Forelimb muscle (tissue), 1 donor: ENCODE results near the gene NUCKS1. TPM values are rescaled to one million over a fixed set of nuclear protein-coding genes. Genes with fewer than 3 reads are reported as not detected.

Source experiments
- DNase-seq: peaks from one replicate; pipeline ENCODE4 v3.0.0-alpha.2; 2013; ENCODE audit warnings: low read depth
- polyA plus RNA-seq: library from polyadenylated mRNA; unstranded; fragments of 120-200 nt; gene quantifications from one replicate; pipeline ENCODE4 v1.2.1, GENCODE V29; 2013; ENCODE audit not compliant: insufficient read length

The NUCKS1 gene
- polyA plus RNA-seq, 1 donor: 223 TPM

DNA sequence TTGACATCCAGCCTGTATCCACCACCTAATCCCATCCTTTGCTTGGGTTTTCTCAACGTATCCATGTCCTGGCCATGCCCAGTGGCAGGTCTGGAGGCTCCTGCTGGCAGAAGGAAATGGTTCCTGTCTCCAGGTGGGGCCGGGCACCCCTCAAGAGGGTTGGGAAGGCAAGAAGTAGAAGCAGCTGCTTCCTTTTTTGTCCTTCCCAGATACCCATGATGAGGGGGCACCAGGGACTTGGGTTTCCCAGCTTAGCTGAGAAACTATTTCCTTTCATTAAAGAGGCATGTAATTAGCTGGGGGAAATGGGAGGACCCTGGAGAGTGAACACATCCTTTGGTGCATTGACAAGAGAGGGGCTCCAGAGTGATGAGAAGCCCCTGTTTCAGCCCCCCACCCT is 48.6 kb downstream of the NUCKS1 start:
- no peak for DNase-seq

DNA sequence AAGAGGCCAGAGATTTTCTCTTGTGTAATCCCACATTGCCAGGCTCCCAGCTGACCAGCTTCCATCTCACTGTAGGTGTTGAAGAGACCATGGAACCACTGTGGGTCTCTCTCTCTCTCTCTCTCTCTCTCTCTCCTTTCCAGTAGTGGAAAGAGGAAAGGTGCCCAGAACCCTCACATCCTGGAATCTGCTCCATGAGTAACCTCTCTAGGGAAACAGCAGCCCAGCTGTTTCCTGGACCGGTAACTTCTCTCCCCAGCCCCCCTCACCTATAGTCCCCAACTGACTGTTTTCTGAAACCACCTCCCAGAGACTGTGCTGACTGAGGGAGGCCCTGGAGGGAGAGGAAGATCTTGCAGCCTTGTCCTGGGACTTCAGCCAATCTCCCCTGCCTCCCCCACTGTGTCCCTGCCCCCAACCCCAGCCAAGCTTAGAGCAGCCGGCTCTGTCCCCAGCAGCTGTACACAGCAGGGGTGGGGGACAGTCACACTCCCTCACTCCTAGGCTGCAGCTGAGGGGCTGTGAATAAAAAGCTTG is 49.0 kb downstream of the NUCKS1 start:
- no peak for DNase-seq

DNA sequence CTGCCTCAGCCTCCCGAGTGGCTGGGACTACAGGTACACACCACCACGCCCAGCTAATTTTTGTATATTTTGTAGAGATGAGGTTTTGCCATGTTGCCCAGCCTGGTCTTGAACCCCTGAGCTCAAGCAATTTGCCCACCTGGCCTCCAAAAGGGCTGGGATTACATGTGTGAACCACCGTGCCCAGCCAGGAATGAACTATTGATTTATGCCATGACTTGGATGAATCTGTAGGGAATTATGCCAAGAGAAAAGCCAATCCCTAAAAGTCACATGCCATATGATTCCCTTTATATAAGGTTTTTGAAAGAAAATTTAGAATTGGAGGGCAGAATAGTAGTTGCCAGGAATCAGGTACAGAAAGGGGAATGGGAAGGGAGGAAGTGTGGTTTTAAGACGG is 50.6 kb downstream of the NUCKS1 start:
- no peak for DNase-seq

DNA sequence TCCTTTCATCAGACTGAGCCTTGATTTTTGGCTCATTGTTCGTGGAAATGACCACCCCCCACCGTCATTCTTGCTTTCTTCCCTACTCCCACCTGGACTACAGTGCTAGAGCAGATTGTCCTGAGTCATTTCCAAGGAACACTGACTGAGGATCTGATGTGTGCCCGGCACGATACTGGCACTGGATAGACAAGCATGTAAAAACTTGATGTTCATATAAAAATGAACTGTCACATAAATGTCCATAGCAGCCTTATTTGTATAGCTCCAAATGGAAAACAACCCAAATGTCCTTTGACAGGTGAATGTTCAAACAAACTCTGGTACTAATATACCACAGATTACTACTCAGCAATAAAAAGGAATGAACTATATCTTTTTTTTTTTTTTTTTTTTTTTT is 51.1 kb downstream of the NUCKS1 start:
- DNase-seq: no peak

DNA sequence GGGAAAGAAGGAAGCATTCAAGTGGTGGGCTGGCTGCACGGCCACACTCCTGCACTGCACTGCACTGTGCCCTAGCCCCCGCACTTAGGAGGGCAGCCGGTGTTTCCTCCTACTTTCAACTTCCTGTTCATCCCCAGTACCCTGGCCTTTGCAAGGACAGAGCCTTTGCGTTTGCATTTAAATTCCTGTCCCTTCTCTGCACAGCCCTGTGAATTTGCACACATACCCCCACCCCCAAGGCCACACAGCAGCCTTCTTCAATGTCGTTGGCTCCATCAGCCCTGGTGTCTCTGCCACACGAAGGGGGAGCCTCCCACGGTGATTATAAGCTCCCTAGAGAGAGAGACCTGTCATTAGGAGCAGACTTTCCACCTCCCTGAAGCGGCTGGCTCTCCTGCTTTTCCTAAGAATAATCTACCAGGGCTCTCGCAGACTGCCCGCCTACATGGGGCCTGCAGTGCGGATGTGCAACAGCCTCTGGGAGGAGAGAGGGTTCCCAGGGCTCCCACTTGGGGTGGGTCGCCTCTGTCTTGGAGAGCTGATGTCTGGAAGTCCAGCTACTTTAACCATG is 56.5 kb downstream of the NUCKS1 start:
- DNase-seq: no peak

DNA sequence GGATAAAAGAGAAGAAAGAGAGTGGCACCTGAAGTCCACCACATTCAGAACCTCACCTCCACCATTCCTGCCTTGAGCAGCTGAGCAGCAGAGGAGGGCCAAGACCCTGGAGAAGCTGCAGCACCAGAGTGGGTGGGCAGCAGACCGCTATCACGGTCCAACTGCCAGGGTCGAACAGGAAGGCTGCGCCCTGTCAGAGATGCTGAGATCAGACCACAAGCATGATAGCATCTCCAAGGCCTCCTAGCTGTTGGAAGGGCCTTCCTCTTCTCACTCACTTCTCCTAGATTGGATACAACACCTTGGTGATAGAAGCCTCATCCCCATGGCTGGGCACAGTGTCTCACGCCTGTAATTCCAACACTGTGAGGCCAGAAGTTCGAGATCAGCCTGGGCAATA is 57.6 kb downstream of the NUCKS1 start:
- DNase-seq: no peak

DNA sequence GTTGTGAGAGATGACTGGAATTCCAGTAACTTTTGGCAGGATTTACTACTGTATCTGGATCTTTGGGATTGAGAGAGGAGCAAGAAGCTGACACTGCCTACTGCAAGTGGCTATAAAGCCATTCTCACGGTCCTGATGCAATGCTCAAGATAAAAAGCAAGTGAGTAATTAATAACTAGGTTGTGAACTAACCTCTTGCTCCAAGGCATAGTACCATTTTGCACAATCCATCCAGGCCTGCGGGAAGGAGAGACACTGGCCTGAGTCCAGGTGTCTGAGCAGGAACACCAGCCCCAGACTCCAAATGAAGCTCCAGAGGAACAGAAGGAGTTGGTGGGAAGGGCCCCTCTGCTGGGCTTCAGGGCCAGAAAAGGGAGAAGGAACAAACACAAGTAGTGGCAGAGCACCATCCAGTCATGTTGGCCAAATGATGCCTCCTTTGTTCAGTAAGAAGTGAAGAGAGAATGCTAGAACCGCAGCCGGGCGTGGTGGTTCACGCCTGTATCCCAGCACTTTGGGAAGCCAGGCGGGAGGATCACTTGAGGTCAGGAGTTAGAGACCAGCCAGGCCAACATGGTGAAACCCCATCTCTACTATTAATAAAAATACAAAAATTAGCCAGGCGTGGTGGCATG is 59.7 kb downstream of the NUCKS1 start:
- no peak for DNase-seq

DNA sequence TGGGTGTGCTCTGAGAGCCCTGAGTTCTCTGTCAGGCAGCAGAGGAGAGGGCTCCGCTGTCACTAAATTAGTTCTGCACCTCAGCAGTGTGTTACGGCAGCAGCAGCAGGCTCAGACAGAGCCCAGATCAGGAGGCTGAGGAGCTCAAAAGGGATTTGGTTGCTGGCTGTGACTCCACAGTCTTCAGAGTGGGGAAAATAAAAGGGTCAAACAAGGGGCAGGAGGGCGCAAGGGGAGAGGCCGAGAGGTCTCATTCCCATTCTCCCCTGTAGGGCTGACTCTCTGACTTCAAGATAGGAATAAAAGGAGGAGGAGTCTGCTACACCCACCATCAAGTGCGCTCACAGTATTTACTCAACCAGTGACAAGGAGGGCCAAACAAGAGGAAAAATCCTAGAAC is 60.5 kb downstream of the NUCKS1 start:
- no peak for DNase-seq

DNA sequence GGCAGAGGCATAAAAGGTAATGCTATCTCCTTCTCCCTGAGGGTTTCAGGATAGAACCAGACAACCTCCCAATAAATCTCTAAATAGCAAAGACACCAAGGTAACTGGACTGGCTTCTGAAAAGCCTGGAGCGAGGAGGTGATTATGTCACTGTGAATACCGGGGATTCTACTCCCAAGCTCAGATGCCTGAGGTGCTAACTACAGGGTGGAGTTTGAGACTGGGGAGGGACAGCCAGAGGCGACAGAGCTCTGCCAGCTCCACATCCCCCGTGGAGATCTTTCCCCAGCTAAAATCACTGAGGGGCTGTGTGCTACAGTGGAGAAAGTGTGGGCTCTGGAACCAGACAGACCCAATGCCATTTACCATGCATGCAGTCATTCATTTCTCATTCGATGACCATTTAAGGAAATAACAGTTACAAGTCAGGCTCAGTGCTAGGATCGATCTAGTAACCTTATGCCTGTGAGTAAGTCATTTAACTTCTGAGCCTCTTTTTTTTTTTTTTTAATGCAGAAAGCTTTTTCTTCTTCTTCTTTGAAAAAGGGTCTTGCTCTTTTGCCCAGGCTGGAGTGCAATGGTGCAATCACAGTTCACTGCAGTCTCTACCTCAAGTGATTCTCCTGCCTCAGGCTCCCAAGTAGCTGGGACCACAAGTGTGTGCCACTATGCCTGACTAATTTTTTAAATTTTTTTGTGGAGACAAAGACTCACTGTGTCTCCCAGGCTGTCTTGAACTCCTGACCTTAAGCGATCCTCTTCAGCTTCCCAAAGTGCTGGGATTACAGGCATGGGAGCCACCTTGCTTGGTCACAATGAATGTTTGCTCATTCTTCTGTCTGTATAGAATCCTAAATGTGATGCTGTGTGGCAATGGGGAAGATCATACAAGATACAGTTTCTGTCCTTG is 61.6 kb downstream of the NUCKS1 start:
- DNase-seq: no peak

DNA sequence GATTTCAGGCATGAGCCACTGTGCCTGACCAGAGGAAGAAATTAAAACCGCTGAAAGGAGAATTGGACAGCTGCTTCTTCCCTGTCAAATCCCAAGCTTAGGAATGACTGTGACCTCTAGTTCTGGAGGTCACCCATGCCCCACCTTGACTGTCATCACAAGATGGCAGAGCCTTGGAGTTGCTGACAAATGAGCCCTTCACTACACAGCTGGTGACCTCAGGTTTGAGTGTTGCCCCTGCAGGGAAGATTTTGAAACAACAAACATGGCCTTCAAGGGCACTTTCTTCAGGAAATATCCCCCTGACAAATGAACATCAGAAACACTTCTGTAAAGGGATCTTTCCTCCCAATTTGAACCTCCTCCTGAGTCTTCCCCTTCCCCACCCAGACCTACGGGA is 62.7 kb downstream of the NUCKS1 start:
- no peak for DNase-seq

DNA sequence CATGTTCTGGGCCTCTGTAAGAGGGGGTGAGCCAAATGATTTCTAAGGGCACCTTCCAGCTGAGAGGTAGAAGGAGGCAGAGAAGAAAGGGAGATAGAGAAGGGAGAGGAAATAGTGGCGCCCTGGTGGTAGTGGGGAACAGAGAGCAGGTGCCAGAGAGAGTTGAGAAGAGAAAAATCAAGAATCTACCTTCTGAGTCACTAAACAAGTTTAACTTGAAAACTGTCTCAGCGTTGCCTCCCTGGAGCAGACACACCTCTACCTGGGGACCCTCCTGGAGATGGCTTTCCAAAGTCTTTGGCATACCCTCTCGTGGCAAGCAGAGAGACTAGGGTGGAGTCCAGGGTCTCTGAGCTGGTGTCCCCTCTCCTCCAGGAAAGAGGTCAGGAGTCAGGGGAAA is 68.6 kb downstream of the NUCKS1 start:
- no peak for DNase-seq

DNA sequence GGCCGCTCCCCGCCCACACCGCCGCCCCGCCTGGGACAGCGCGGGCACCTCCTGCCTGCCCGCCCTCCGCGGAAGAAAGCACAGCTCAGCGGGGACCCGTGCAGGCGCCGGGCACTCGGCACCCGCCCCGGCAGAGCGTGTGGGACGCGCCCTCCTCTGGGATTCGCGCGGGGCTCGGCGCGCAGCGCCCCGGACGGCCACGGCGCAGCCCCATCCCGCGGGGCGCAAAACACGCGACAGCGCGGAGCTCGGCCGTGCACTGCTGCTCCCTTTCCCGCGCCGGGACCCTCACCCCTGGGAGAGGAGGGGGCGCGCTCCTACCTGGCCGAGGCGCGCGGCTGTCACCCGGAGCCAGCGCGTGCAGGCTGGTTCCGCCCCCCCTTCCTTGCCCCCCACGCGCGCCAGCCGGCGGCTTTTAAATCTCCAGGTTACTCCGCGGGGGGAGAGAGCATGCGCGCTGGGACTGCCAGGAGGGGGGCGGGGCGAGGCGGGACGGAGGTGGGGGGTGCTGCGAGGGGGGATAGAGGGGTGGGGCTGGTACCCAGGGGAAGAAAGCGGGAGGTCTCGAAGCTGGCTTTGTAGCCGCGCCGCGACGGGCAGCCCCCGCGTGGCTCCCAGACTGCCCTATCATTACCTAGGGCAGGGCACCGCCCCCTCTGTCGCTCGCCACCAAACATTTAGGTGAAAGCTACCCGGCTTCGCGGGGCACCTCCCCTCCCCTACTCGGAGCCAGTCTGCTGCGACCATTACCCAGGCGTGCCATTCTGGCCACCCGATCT is 69.7 kb downstream of the NUCKS1 start, which contains the start of gene SLC45A3:
SLC45A3 (minus strand) TSS at position 437 of the 779 bp plus-strand sequence. CDS start 15,853 bp downstream, outside the sequence.
- no peak for DNase-seq

DNA sequence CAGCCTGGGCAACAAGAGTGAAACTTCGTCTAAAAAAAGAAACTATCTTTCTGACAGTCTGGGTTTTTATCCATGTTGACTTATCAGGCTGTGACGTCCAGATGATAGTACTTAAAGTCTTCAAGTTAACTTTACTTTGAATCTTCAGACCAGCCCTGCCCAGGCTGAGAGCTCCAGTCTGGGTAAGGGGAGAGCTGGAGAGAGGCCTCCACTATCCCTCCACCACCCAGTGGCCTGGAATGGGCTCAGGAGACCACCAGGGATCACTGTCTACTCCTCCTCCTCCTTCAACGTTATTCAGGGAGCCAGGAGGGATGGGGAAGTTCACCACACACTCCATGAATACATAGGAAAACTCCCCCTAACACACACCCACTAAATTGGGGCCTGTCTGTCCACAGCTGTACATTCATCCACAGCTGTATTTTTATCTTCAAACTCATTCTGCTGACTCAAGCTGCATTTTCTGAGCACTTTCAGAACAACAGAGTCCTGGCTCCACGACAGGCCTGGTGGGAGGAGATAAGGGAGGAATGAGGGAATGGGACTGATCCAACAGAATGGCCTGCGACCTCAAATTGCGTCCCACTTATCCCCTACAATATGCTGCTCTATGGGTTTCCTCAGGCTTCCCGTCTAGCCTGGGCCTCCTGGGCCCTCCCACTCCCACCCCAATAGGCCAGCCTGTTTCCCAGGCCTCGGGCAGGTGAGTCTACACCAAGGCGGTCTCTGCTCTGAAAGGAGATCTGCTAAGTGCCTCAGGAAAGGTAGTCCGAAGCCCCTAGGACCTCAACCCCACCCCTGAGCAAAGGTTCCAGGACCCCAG is 71.5 kb downstream of the NUCKS1 start:
- DNase-seq: no peak

DNA sequence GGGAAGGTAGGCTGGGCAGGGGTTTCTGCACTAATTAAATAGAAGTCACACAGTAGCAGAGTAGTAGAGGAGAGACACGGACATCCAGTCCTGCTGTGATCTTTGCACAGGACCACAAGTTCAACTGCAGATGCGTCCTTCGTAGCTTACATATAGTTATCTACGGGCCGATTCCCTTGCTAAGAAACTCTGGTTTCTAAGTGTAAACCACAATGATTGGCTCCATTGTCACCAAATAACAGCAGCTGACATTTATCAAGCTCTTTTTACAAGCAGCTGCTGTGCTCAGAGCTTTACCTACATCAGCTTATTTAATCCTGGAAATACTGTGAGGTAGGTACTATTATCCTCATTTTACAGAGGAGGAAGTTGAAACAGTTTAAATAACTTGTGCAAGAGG is 72.8 kb downstream of the NUCKS1 start:
- DNase-seq: no peak

DNA sequence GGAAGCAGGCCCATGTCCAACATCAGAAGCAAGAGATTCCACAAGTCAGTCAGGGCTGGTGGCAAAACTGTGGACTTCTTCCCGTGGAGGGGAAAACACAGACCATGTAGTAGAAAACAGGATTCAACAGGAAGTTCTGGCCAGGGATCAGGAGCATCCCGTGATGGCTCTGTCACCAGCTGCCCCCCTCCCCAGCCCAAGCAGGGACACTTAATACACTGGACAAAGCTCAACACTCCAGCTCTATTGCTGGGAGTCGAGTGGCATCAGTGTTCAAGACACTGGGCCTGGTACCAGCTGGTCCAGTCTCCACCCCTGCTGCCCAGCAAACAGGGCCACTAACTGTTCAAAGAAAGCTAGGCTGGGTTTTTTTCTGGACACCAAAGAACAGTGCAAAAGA is 73.4 kb downstream of the NUCKS1 start:
- no peak for DNase-seq

DNA sequence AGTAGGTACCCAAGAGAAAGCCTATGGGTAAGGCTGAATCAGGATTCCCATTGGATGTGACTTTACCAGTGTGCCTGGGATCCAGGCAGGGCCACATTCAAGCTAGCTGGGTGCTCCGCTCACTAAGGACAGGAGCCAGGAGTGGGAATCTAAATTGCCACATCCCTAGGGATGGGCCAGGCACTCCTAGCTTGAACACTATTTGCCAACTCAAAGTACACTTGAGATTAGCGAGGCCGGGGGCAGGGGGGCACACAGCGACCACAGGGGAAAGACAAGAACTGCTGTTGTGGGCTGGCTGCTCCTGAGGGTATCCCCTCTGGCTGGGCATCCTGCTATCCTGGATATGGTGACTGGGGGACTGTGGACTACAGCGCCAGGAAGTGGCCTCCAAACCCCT is 74.0 kb downstream of the NUCKS1 start:
- no peak for DNase-seq

DNA sequence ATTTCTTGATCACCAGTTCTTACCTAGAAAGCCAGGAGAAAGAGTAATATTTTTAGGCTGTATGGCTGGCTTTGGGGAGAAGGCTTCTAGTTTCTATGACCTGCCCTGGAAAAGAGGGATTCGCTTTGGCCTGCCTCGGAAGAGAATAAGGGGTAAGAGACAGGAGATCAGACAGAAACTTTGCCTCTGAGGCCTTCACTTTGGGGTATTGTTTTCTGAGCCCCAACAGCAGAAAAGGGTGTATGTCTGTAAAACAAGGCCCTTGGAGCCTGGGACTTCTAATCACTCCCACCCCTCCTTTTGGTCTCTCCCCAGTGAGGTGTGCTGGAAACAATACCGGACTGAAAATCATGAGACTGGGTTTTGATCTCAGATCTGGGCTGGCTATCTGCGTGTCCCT is 74.7 kb downstream of the NUCKS1 start:
- no peak for DNase-seq

DNA sequence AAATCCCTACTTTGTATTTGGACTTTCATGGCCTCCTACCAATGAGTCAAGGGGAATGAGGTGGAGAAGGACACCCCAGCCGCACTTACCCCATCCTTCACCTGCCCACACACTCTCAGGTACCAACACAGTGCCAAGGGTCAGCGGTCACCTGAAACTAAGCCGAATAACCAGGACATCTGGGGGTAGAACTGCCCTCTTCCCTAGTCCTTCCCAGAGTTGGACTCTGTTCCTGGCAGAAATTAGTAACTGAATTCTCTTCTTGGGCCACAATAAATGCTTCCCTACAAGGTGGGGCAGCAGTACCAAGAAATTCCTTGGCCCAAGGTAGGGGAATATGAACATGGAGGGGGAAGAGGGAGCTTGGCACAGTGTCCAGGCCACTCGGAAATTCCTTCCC is 77.0 kb downstream of the NUCKS1 start:
- DNase-seq: no peak

DNA sequence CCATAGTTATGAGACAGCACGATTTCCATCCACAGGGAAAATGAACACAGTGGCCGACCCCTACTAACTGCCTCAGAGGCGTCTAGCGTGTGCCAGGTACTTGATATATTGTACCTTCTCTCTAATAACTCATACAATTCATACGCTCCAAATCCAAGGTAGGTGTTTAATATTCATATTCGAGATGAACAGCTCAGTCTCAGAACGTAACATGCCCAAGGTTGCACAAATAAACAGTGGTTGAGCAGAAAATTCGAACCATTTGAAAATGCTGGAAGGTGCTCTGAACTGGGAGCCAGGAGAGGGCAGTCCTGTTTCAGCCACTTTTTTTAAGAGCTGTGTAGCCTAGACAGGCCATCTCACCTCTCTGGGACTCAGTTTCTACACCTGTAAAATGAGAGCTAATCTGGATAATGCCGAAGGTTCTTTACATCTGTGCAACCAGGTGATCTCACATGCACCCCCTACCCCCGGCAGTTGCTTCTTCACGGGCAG is 77.5 kb downstream of the NUCKS1 start:
- DNase-seq: no peak

DNA sequence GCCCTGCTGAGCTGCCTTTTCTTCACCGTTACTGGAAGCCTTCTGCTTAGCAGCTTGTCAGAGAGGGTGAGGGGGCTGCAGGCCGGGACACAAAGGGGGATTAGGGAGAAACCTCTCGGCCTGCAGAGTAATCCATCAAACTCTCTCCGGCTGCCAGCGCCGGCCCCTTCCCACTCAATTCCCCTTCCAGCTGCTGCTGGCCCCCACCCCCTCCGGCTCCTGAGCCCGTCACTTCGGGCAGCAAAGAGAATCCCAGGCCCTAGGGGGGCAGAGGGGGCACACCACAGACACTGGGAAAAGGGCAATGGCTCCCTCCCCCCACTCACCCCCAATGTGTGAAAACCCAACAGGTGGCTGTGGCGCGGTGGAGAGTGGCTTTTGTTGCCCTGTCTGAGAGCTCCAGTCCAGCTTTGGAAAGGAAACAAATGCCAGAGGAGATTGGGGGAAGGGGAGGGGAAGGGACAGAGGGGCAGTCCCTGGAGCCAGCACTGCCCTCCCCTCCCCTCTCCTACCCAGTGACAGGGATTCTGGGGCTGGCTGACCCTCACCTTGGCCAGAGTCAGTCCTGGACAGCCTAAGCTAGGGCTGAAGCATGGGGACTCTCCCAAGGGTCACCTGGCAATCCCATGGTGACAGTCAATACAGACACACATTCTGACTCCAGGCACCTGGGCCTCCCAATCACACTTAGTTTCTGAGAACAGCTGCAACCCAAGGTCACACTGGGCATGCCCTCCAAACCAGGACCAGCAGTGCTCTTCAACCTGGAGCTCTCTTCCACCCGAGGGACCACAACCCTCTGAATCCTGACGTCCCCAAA is 79.2 kb downstream of the NUCKS1 start:
- no peak for DNase-seq
